ENCODE measurements around the gene LCP1. TPM values are rescaled to one million over a fixed set of nuclear protein-coding genes. Genes with fewer than 3 reads are reported as not detected.

The LCP1 gene
- total and polyA plus RNA-seq, 9 of the 15 experiments (the other 6 are each of a cell fraction or from before 2014, with no cell fraction given) = 83.0 to 255 (median 163) TPM

DNA sequence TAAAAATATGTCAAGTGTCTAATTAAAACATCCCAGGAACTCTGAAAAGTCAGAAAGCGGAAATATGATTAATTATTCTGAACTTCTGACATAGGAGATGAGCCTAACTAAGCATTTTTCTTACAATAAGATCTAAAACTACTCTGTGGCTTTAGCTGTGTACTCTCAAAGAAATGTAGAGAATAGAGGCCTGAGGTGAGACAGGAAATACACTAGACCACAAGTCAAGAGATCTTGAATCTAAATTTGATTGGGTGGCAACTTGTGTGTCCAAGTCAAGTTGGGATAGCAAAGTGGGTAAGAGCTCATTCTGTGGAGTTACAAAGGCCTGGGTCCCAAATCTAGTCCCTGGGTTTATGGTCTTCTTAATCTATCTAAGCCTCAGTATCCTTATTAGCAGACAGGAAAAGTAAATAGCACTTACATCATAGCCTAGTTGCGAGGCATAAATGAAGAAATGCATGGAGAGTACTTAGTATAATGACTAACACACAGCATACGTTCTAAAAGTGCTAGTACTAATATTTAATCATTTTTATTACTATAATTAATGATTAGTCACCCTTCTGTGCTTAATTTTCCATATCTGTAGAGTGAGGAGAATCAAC is 20.3 kb upstream of the LCP1 start:
- no peak overlapping the region for H3K4me3 ChIP-seq
- H3K27ac ChIP-seq (ENCODE audit: extremely low read depth, low read depth, low read length) = no peak overlapping the region
- no peaks in the 10 kb centered on the region for H3K79me2 ChIP-seq (ENCODE audit: control insufficient read depth, insufficient read depth, low read length)
- H3K36me3 ChIP-seq (ENCODE audit: control insufficient read depth, insufficient read depth, low read length) = no peaks in the 10 kb centered on the region
- no TSS peak for BruUV-seq (replicated peaks)
- no peak overlapping the region for H2AFZ ChIP-seq (ENCODE audit: low read depth, low read length)
- H4K20me1 ChIP-seq (replicated peaks; ENCODE audit: control insufficient read depth, insufficient read depth, low read length) = no peaks in the 10 kb centered on the region
- in situ Hi-C loops (cut with MboI) (no loop called here), intact Hi-C loops (cut with micrococcal nuclease) (no loop called here)
- H3K9me3 ChIP-seq (replicated peaks; ENCODE audit: control insufficient read depth, insufficient read depth, low read depth, low read length) = no peaks in the 10 kb centered on the region
- ChIA-PET POLR2A (no interaction called here), CTCF (ENCODE audit: low intra/inter-chr PET ratio) (no interaction called here)
- FAIRE-seq (no peak), ATAC-seq (no peak), DNase-seq (ENCODE audit: extremely low read depth in 1 of 4, low spot score in 3 of 4) (no peak)
- no peak overlapping the region for H3K9ac ChIP-seq (ENCODE audit: insufficient read depth in 1 of 2, low read depth in 2 of 2, low read length in 2 of 2)
- H3K9me1 ChIP-seq (ENCODE audit: control insufficient read depth, insufficient read depth, low read length) = no peaks in the 10 kb centered on the region
- no peak overlapping the region for H3K4me2 ChIP-seq (ENCODE audit: insufficient read depth, low read length)
- no peaks in the 10 kb centered on the region for H3K27me3 ChIP-seq (ENCODE audit: control insufficient read depth in 2 of 2, insufficient read depth in 2 of 2, low read length in 2 of 2)
- WGBS (ENCODE audit: insufficient coverage, low coverage, missing lambda C conversion rate) = 67% methylated on average over 3 of the region's 3 CpGs
- H3K4me1 ChIP-seq (replicated peaks in 1 of 2; ENCODE audit: control insufficient read depth in 2 of 2, insufficient read depth in 2 of 2, low read length in 2 of 2) = peaks cover 3 to 6% of the 10 kb centered on the region in 2 experiments; a peak in 3 of 5 replicates
- TF ChIP-seq, protein P1, sequence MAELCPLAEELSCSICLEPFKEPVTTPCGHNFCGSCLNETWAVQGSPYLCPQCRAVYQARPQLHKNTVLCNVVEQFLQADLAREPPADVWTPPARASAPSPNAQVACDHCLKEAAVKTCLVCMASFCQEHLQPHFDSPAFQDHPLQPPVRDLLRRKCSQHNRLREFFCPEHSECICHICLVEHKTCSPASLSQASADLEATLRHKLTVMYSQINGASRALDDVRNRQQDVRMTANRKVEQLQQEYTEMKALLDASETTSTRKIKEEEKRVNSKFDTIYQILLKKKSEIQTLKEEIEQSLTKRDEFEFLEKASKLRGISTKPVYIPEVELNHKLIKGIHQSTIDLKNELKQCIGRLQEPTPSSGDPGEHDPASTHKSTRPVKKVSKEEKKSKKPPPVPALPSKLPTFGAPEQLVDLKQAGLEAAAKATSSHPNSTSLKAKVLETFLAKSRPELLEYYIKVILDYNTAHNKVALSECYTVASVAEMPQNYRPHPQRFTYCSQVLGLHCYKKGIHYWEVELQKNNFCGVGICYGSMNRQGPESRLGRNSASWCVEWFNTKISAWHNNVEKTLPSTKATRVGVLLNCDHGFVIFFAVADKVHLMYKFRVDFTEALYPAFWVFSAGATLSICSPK (IDR thresholded peaks at IDR 0.05; ENCODE audit: borderline replicate concordance) = no peak
- TF ChIP-seq ZBTB7A (IDR thresholded peaks at IDR 0.05; ENCODE audit: borderline replicate concordance, control insufficient read depth, low read depth, low read length) = no peak
- no peak for TF ChIP-seq SRSF1 (IDR thresholded peaks at IDR 0.05; ENCODE audit: low read depth, low read length)
- TF ChIP-seq, protein P2, sequence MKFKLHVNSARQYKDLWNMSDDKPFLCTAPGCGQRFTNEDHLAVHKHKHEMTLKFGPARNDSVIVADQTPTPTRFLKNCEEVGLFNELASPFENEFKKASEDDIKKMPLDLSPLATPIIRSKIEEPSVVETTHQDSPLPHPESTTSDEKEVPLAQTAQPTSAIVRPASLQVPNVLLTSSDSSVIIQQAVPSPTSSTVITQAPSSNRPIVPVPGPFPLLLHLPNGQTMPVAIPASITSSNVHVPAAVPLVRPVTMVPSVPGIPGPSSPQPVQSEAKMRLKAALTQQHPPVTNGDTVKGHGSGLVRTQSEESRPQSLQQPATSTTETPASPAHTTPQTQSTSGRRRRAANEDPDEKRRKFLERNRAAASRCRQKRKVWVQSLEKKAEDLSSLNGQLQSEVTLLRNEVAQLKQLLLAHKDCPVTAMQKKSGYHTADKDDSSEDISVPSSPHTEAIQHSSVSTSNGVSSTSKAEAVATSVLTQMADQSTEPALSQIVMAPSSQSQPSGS (CRISPR knock-in tag; IDR thresholded peaks at IDR 0.05) = no peak
- TF ChIP-seq, protein P3, sequence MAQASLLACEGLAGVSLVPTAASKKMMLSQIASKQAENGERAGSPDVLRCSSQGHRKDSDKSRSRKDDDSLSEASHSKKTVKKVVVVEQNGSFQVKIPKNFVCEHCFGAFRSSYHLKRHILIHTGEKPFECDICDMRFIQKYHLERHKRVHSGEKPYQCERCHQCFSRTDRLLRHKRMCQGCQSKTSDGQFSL (CRISPR knock-in tag; IDR thresholded peaks at IDR 0.05) = no peak
- TF ChIP-seq, protein P3 (tag; IDR thresholded peaks at IDR 0.05) = no peak
- TF ChIP-seq HLTF (IDR thresholded peaks at IDR 0.05) = no peak
- TF ChIP-seq EP400 (IDR thresholded peaks at IDR 0.05) = no peak
- no peak for TF ChIP-seq MECOM (CRISPR knock-in tag; IDR thresholded peaks at IDR 0.05)
- no peak for TF ChIP-seq NFE2 (IDR thresholded peaks at IDR 0.05; ENCODE audit: low read depth)
- TF ChIP-seq POLR3G (IDR thresholded peaks at IDR 0.05; ENCODE audit: extremely low read depth, insufficient read length, insufficient replicate concordance) = no peak
- no peak for TF ChIP-seq PTRF (tag; IDR thresholded peaks at IDR 0.05)
- no peak for TF ChIP-seq MCM7 (IDR thresholded peaks at IDR 0.05)
- TF ChIP-seq YY1 (IDR thresholded peaks at IDR 0.05; ENCODE audit: borderline replicate concordance in 1 of 3, control insufficient read depth in 1 of 3, extremely low read depth in 1 of 3, insufficient read depth in 3 of 3, insufficient read length in 1 of 3, insufficient replicate concordance in 2 of 3, low read depth in 1 of 3, low read length in 2 of 3) = no peak
- TF ChIP-seq WHSC1 (IDR thresholded peaks at IDR 0.05; ENCODE audit: low read length) = no peak
- TF ChIP-seq PHB2 (IDR thresholded peaks at IDR 0.05; ENCODE audit: low read depth) = no peak
- no peak for TF ChIP-seq TARDBP (IDR thresholded peaks at IDR 0.05)

Measured in K562 (cell line).